ENCODE measurements around the gene MRFAP1L1. TPM values are rescaled to one million over a fixed set of nuclear protein-coding genes. Genes with fewer than 3 reads are reported as not detected.

MRFAP1L1 gene
- polyA plus RNA-seq, 2 donors: 47.1 to 54.9 TPM

DNA sequence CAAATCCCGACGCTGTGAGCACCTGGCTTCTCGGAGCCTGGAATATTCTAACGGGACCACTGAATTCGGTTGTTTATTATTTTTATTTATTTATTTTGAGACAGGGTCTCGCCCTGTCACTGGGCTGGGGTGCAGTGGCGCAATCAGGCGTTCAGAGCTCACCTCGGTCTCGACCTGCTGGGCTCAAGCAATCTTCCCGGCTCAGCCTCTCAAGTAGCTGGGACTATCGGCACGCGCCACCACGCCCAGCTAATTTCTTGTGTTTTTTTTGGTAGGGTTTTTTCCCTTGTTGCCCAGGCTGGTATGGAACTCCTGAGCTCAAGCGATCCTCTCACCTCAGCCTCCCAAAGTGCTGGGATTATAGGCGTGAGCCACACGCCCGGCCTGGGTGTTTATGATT, 37.5 kb downstream of the MRFAP1L1 start:
- 94 to 95% methylated on average over 19 of the region's 19 CpGs for WGBS, 2 donors
- no peak overlapping the region for H3K27ac ChIP-seq (ENCODE audit: low read depth in 2 of 2, low read length in 1 of 2)

GRCh38 chr4:6671648-6672047, 38.0 kb downstream of the MRFAP1L1 start:
- Histone ChIP-seq H3K9me3 (ENCODE audit: control insufficient read depth in 2 of 2, insufficient read depth in 1 of 2, low read depth in 1 of 2, low read length in 1 of 2) (no peaks in the 10 kb centered on the region), H3K27ac (ENCODE audit: low read depth in 2 of 2, low read length in 1 of 2) (no peak overlapping the region), H3K4me1 (ENCODE audit: control insufficient read depth in 2 of 2, insufficient read depth in 2 of 2, low read length in 1 of 2) (peaks cover 2 to 13% of the 10 kb centered on the region in 2 donors), H3K4me3 (ENCODE audit: low read depth in 1 of 2, low read length in 2 of 2) (no peak overlapping the region), H3K36me3 (ENCODE audit: control insufficient read depth in 2 of 2, insufficient read depth in 2 of 2, low read length in 1 of 2) (peaks cover 0 to 2% of the 10 kb centered on the region in 2 donors), H3K27me3 (ENCODE audit: control insufficient read depth in 1 of 2, insufficient read depth in 2 of 2, low read length in 2 of 2) (no peaks in the 10 kb centered on the region)
- WGBS, 2 donors: 66 to 70% methylated on average over 1 of the region's 1 CpG

More for the DNA sequence above, 37.5 kb downstream of the MRFAP1L1 start:
- Histone ChIP-seq H3K36me3 (ENCODE audit: control insufficient read depth in 2 of 2, insufficient read depth in 2 of 2, low read length in 1 of 2) (peaks cover 0 to 5% of the 10 kb centered on the region in 2 donors), H3K4me1 (ENCODE audit: control insufficient read depth in 2 of 2, insufficient read depth in 2 of 2, low read length in 1 of 2) (peaks cover 2 to 16% of the 10 kb centered on the region in 2 donors), H3K9me3 (ENCODE audit: control insufficient read depth in 2 of 2, insufficient read depth in 1 of 2, low read depth in 1 of 2, low read length in 1 of 2) (no peaks in the 10 kb centered on the region), H3K4me3 (ENCODE audit: low read depth in 1 of 2, low read length in 2 of 2) (no peak overlapping the region), H3K27me3 (ENCODE audit: control insufficient read depth in 1 of 2, insufficient read depth in 2 of 2, low read length in 2 of 2) (no peaks in the 10 kb centered on the region)

DNA sequence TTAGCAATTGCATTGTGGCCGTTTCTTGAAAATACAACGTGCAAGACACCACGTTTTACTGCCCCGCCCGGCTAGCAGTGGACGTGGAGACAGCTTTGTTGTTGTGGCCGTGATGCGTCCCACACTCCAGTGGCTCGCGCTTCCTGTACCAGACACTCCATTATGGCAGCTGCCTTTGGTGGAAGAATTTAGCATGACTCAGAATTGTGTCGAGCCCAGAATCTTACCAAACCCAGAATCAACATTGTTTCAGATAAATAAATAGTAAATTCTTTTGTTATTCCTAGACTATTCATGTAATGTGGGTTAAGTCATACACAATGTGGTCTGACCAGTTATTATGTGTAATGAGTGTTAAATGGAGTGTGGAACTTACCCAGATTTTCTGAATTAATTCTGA, 41.3 kb downstream of the MRFAP1L1 start:
- no peak overlapping the region for H3K4me3 ChIP-seq (ENCODE audit: low read depth in 1 of 2, low read length in 2 of 2)
- peak overlapping the region; percentile 8 to 61 for H3K27ac ChIP-seq (ENCODE audit: low read depth in 2 of 2, low read length in 1 of 2)
- no peaks in the 10 kb centered on the region for H3K9me3 ChIP-seq (ENCODE audit: control insufficient read depth in 2 of 2, insufficient read depth in 1 of 2, low read depth in 1 of 2, low read length in 1 of 2)
- peaks cover 0 to 4% of the 10 kb centered on the region in 2 donors for H3K27me3 ChIP-seq (ENCODE audit: control insufficient read depth in 1 of 2, insufficient read depth in 2 of 2, low read length in 2 of 2)
- H3K36me3 ChIP-seq (ENCODE audit: control insufficient read depth in 2 of 2, insufficient read depth in 2 of 2, low read length in 1 of 2): no peaks in the 10 kb centered on the region
- peaks cover 3 to 13% of the 10 kb centered on the region in 2 donors for H3K4me1 ChIP-seq (ENCODE audit: control insufficient read depth in 2 of 2, insufficient read depth in 2 of 2, low read length in 1 of 2)
- WGBS, 2 donors: 70 to 79% methylated on average over 11 of the region's 11 CpGs

GRCh38 chr4:6665320-6665654, 44.4 kb downstream of the MRFAP1L1 start:
- H3K27me3 ChIP-seq (ENCODE audit: control insufficient read depth in 1 of 2, insufficient read depth in 2 of 2, low read length in 2 of 2): peaks cover 0 to 4% of the 10 kb centered on the region in 2 donors
- H3K9me3 ChIP-seq (ENCODE audit: control insufficient read depth in 2 of 2, insufficient read depth in 1 of 2, low read depth in 1 of 2, low read length in 1 of 2): no peaks in the 10 kb centered on the region
- H3K4me1 ChIP-seq (ENCODE audit: control insufficient read depth in 2 of 2, insufficient read depth in 2 of 2, low read length in 1 of 2): peaks cover 3 to 13% of the 10 kb centered on the region in 2 donors
- no peak overlapping the region for H3K4me3 ChIP-seq (ENCODE audit: low read depth in 1 of 2, low read length in 2 of 2)
- no peaks in the 10 kb centered on the region for H3K36me3 ChIP-seq (ENCODE audit: control insufficient read depth in 2 of 2, insufficient read depth in 2 of 2, low read length in 1 of 2)
- H3K27ac ChIP-seq (ENCODE audit: low read depth in 2 of 2, low read length in 1 of 2): no peak overlapping the region
- WGBS, 2 donors: 92 to 97% methylated on average over 9 of the region's 9 CpGs

- Histone ChIP-seq H3K27ac (ENCODE audit: low read depth in 2 of 2, low read length in 1 of 2) (no peak overlapping the region), H3K4me1 (ENCODE audit: control insufficient read depth in 2 of 2, insufficient read depth in 2 of 2, low read length in 1 of 2) (peaks cover 3 to 13% of the 10 kb centered on the region in 2 donors), H3K36me3 (ENCODE audit: control insufficient read depth in 2 of 2, insufficient read depth in 2 of 2, low read length in 1 of 2) (no peaks in the 10 kb centered on the region), H3K9me3 (ENCODE audit: control insufficient read depth in 2 of 2, insufficient read depth in 1 of 2, low read depth in 1 of 2, low read length in 1 of 2) (no peaks in the 10 kb centered on the region), H3K4me3 (ENCODE audit: low read depth in 1 of 2, low read length in 2 of 2) (peak overlapping the region in 1 of 2 donors; percentile 8), H3K27me3 (ENCODE audit: control insufficient read depth in 1 of 2, insufficient read depth in 2 of 2, low read length in 2 of 2) (peaks cover 0 to 4% of the 10 kb centered on the region in 2 donors)
- WGBS, 2 donors: 15% methylated on average over 50 to 55 of the region's 55 CpGs
Measured at GRCh38 chr4:6663596-6664393, 45.9 kb downstream of the MRFAP1L1 start.

DNA sequence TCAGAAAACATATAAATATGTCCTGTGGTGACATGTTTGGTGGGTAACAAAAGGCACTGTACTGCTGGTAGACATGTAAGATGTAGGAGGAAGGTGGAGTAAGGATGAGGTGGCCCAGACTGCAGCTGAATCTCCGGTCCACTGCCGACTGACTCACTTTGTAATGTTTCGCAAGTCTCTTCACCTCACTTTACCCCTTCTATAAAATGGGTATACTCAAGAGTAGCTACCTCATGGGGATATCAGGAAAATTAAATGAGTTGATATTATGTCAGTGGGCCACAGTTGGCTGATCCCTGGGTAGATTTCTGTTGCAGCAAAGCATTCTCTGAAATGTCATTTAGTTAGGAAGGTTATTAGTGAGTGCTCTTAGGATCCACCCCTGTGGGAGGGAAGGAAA, 47.1 kb downstream of the MRFAP1L1 start:
- Histone ChIP-seq H3K9me3 (ENCODE audit: control insufficient read depth in 2 of 2, insufficient read depth in 1 of 2, low read depth in 1 of 2, low read length in 1 of 2) (no peaks in the 10 kb centered on the region), H3K4me1 (ENCODE audit: control insufficient read depth in 2 of 2, insufficient read depth in 2 of 2, low read length in 1 of 2) (peaks cover 3 to 9% of the 10 kb centered on the region in 2 donors), H3K4me3 (ENCODE audit: low read depth in 1 of 2, low read length in 2 of 2) (no peak overlapping the region), H3K27me3 (ENCODE audit: control insufficient read depth in 1 of 2, insufficient read depth in 2 of 2, low read length in 2 of 2) (peaks cover 0 to 4% of the 10 kb centered on the region in 2 donors), H3K36me3 (ENCODE audit: control insufficient read depth in 2 of 2, insufficient read depth in 2 of 2, low read length in 1 of 2) (no peaks in the 10 kb centered on the region), H3K27ac (ENCODE audit: low read depth in 2 of 2, low read length in 1 of 2) (no peak overlapping the region)
- 90 to 93% methylated on average over 3 of the region's 3 CpGs for WGBS, 2 donors

DNA sequence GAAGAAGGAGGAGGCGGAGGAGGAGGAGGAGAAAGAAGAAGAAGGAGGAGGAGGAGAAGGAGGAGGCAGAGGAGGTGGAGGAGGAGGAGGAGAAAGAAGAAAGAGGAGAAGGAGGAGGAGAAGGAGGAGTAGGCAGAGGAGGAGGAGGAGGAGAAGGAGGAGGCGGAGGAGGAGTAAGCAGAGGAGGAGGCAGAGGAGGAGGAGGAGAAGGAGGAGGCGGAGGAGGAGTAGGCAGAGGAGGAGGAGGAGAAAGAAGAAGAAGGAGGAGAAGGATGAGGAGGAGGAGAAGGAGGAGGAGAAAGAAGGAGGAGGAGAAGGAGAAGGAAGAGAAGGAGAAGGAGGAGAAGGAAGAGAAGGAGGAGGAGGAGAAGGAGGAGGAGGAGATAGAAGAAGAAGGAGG, 49.2 kb downstream of the MRFAP1L1 start:
- Histone ChIP-seq H3K4me3 (ENCODE audit: low read depth in 1 of 2, low read length in 2 of 2) (no peak overlapping the region), H3K4me1 (ENCODE audit: control insufficient read depth in 2 of 2, insufficient read depth in 2 of 2, low read length in 1 of 2) (peaks cover 3 to 9% of the 10 kb centered on the region in 2 donors), H3K27me3 (ENCODE audit: control insufficient read depth in 1 of 2, insufficient read depth in 2 of 2, low read length in 2 of 2) (peaks cover 0 to 4% of the 10 kb centered on the region in 2 donors), H3K9me3 (ENCODE audit: control insufficient read depth in 2 of 2, insufficient read depth in 1 of 2, low read depth in 1 of 2, low read length in 1 of 2) (no peaks in the 10 kb centered on the region), H3K27ac (ENCODE audit: low read depth in 2 of 2, low read length in 1 of 2) (no peak overlapping the region), H3K36me3 (ENCODE audit: control insufficient read depth in 2 of 2, insufficient read depth in 2 of 2, low read length in 1 of 2) (no peaks in the 10 kb centered on the region)
- 95 to 96% methylated on average over 3 of the region's 3 CpGs for WGBS, 2 donors

GRCh38 chr4:6659897-6660296, 49.8 kb downstream of the MRFAP1L1 start:
- Histone ChIP-seq H3K27ac (ENCODE audit: low read depth in 2 of 2, low read length in 1 of 2) (no peak overlapping the region), H3K9me3 (ENCODE audit: control insufficient read depth in 2 of 2, insufficient read depth in 1 of 2, low read depth in 1 of 2, low read length in 1 of 2) (no peaks in the 10 kb centered on the region), H3K36me3 (ENCODE audit: control insufficient read depth in 2 of 2, insufficient read depth in 2 of 2, low read length in 1 of 2) (no peaks in the 10 kb centered on the region), H3K27me3 (ENCODE audit: control insufficient read depth in 1 of 2, insufficient read depth in 2 of 2, low read length in 2 of 2) (peaks cover 0 to 4% of the 10 kb centered on the region in 2 donors), H3K4me1 (ENCODE audit: control insufficient read depth in 2 of 2, insufficient read depth in 2 of 2, low read length in 1 of 2) (peaks cover 3 to 8% of the 10 kb centered on the region in 2 donors), H3K4me3 (ENCODE audit: low read depth in 1 of 2, low read length in 2 of 2) (no peak overlapping the region)
- WGBS, 2 donors: 86 to 89% methylated on average over 2 of the region's 2 CpGs

DNA sequence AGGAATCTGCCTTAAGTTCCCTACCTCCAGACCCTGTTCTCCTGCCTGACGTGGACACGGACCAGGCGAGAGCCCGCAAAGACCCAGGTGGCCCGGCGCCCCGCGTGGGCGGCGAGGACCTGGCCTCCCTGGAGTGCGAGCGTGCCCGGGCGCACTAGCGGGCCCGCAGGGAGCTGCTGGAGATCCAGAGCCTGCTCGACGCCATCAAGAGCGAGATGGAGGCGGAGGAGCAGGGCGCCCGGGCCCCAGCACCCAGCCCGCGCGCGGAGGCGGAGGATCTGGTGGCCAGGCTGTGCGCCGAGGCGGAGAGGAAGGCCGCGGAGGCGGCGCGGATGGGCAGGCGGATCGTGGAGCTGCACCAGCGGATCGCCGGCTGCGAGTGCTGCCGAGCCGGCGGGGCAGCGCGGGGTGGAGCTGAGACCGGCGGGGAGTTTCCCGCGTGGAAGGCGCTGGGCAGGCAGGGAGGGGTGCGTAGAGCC, 51.0 kb downstream of the MRFAP1L1 start:
- no peaks in the 10 kb centered on the region for H3K4me1 ChIP-seq (ENCODE audit: control insufficient read depth in 2 of 2, insufficient read depth in 2 of 2, low read length in 1 of 2)
- peak overlapping the region; percentile 42 to 55 for H3K27ac ChIP-seq (ENCODE audit: low read depth in 2 of 2, low read length in 1 of 2)
- H3K9me3 ChIP-seq (ENCODE audit: control insufficient read depth in 2 of 2, insufficient read depth in 1 of 2, low read depth in 1 of 2, low read length in 1 of 2): no peaks in the 10 kb centered on the region
- 4 to 6% methylated on average over 46 to 52 of the region's 52 CpGs for WGBS, 2 donors
- peak overlapping the region in 1 of 2 donors; percentile 32 for H3K4me3 ChIP-seq (ENCODE audit: low read depth in 1 of 2, low read length in 2 of 2)
- no peaks in the 10 kb centered on the region for H3K27me3 ChIP-seq (ENCODE audit: control insufficient read depth in 1 of 2, insufficient read depth in 2 of 2, low read length in 2 of 2)
- H3K36me3 ChIP-seq (ENCODE audit: control insufficient read depth in 2 of 2, insufficient read depth in 2 of 2, low read length in 1 of 2): no peaks in the 10 kb centered on the region

- H3K36me3 ChIP-seq (ENCODE audit: control insufficient read depth in 2 of 2, insufficient read depth in 2 of 2, low read length in 1 of 2): no peaks in the 10 kb centered on the region
- no peak overlapping the region for H3K4me3 ChIP-seq (ENCODE audit: low read depth in 1 of 2, low read length in 2 of 2)
- H3K4me1 ChIP-seq (ENCODE audit: control insufficient read depth in 2 of 2, insufficient read depth in 2 of 2, low read length in 1 of 2): no peaks in the 10 kb centered on the region
- 87 to 91% methylated on average over 7 of the region's 7 CpGs for WGBS, 2 donors
- no peaks in the 10 kb centered on the region for H3K27me3 ChIP-seq (ENCODE audit: control insufficient read depth in 1 of 2, insufficient read depth in 2 of 2, low read length in 2 of 2)
- no peaks in the 10 kb centered on the region for H3K9me3 ChIP-seq (ENCODE audit: control insufficient read depth in 2 of 2, insufficient read depth in 1 of 2, low read depth in 1 of 2, low read length in 1 of 2)
- H3K27ac ChIP-seq (ENCODE audit: low read depth in 2 of 2, low read length in 1 of 2): peak overlapping the region; percentile 42 to 55
Measured at GRCh38 chr4:6658209-6658595, 51.5 kb downstream of the MRFAP1L1 start.
